K562 (cell line): ENCODE data around the gene HAPLN2. TPM values are rescaled to one million over a fixed set of nuclear protein-coding genes. Genes with fewer than 3 reads are reported as not detected.

Experiments
- BRD4 ChIP-seq: fragments of 200-600 bp; sonication (generic); IDR thresholded peaks from 2 replicates; pipeline ENCODE4 v1.6.1; 2017; ENCODE audit warnings: inconsistent platforms
- C11orf30 ChIP-seq: fragments of 450-650 bp; IDR thresholded peaks from 2 replicates; pipeline ENCODE4 v1.6.1; 2016; ENCODE audit warnings: low read depth, mild to moderate bottlenecking
- CCAR2 ChIP-seq: fragments of 200-400 bp; formaldehyde crosslinking; IDR thresholded peaks from 2 replicates; pipeline ENCODE4 v1.6.1; 2017; ENCODE audit warnings: mild to moderate bottlenecking, low read depth, low read length
- DNMT1 ChIP-seq: fragments of 450-650 bp; IDR thresholded peaks from 2 replicates; pipeline ENCODE4 v1.6.1; 2016; ENCODE audit warnings: antibody characterized with exemption, mild to moderate bottlenecking
- ELF1 ChIP-seq: fragments of 200-800 bp; sonication (Bioruptor generic); IDR thresholded peaks from 2 replicates; pipeline ENCODE4 v1.6.1; 2016; ENCODE audit warnings: missing genetic modification characterization, missing compliant biosample characterization
- ESRRA ChIP-seq: fragments of 450-650 bp; IDR thresholded peaks from 2 replicates; pipeline ENCODE4 v1.6.1; 2014; ENCODE audit warnings: low read depth, mild to moderate bottlenecking, moderate library complexity, borderline replicate concordance
- GABPA ChIP-seq: fragments of 200-800 bp; sonication (Bioruptor generic); conservative IDR thresholded peaks from 2 replicates; pipeline ENCODE4 v1.6.1; 2016; ENCODE audit warnings: low read depth, missing genetic modification characterization, missing compliant biosample characterization
- HLTF ChIP-seq: fragments of 450-650 bp; IDR thresholded peaks from 2 replicates; pipeline ENCODE4 v1.6.1; 2016
- KAT2B ChIP-seq: IDR thresholded peaks from one replicate; pipeline ENCODE4 v1.6.1; 2012; ENCODE audit warnings: low read depth, mild to moderate bottlenecking, control low read depth, inconsistent platforms, low read length, moderate library complexity
- KDM4B ChIP-seq, 2 experiments: fragments of 450-650 bp in 1 of 2; sonication (generic) in 1 of 2; IDR thresholded peaks; 2 replicates each; pipeline ENCODE4 v1.6.1; 2016 to 2017; ENCODE audit warnings: borderline replicate concordance in 2 of 2, antibody characterized with exemption in 1 of 2, low read depth in 1 of 2, mild to moderate bottlenecking in 1 of 2
- NCOA6 ChIP-seq: fragments of 450-650 bp; IDR thresholded peaks from 2 replicates; pipeline ENCODE4 v1.6.1; 2017; ENCODE audit warnings: mild to moderate bottlenecking
- NELFE ChIP-seq: IDR thresholded peaks from 2 replicates; pipeline ENCODE4 v1.6.1; 2011; ENCODE audit warnings: mild to moderate bottlenecking; ENCODE audit not compliant: insufficient read depth, insufficient read length
- NFE2L1 ChIP-seq: fragments of 450-650 bp; IDR thresholded peaks from 2 replicates; pipeline ENCODE4 v1.6.1; 2016; ENCODE audit warnings: missing genetic modification characterization, low read depth, mild to moderate bottlenecking, missing compliant biosample characterization, moderate library complexity, borderline replicate concordance
- NFIX ChIP-seq: fragments of 250-450 bp; sonication (Bioruptor Pico); IDR thresholded peaks from 2 replicates; pipeline ENCODE4 v1.4.0; 2020; ENCODE audit warnings: low read depth, mild to moderate bottlenecking, moderate library complexity
- SP2 ChIP-seq: IDR thresholded peaks from 2 replicates; pipeline ENCODE4 v1.6.1; 2011; ENCODE audit warnings: mild to moderate bottlenecking, low read depth, low read length, moderate library complexity; ENCODE audit not compliant: poor library complexity, severe bottlenecking; ENCODE audit errors: extremely low read depth
- SREBF1 ChIP-seq: fragments of 150-350 bp; IDR thresholded peaks from 2 replicates; pipeline ENCODE4 v1.6.1; 2014; ENCODE audit warnings: antibody characterized with exemption, low read depth, low read length, borderline replicate concordance
- SUPT5H ChIP-seq: fragments of 450-650 bp; IDR thresholded peaks from 2 replicates; pipeline ENCODE4 v1.6.1; 2016
- TBP ChIP-seq: optimal IDR thresholded peaks from 2 replicates; pipeline ENCODE3; 2011; ENCODE audit warnings: low read depth, low read length, improper control_type of control experiment
- ZNF75A ChIP-seq: fragments of 450-650 bp; formaldehyde crosslinking; IDR thresholded peaks from 2 replicates; pipeline ENCODE4 v1.4.0; 2020; ENCODE audit warnings: mild to moderate bottlenecking
- polyA plus RNA-seq, 8 experiments: library from polyadenylated mRNA; depleted of rRNA in 4 of 8; stranded (reverse) in 5 of 8; unstranded in 3 of 8; fragments of >200 nt; fragmentation: Nextera tagmentation in 2 of 8; fragmentation: Illumina TruSeq in 1 of 8; extraction: Ambion mirVana in 2 of 8; extraction: Trizol in 1 of 8; gene quantifications; 2 replicates each; pipeline versions ENCODE4 v1.2.1 to v1.2.3, GENCODE V29; 2011 to 2014; ENCODE audit warnings: inconsistent platforms in 1 of 8, missing spikeins in 1 of 8
- total RNA-seq, 7 experiments: library from RNA; depleted of rRNA in 6 of 7; stranded (reverse); fragments of >200 nt in 6 of 7; fragmentation: Illumina TruSeq in 2 of 7; extraction: Trizol in 2 of 7; gene quantifications; 2 replicates each; pipeline versions ENCODE4 v1.2.1 to v1.2.3, GENCODE V29; 2011 to 2021; ENCODE audit warnings: low replicate concordance in 1 of 7
- TF ChIP-seq, protein P1 (sequence below): fragments of 250-450 bp; sonication (Bioruptor Pico); IDR thresholded peaks from 2 replicates; pipeline ENCODE4 v1.9.0; 2021; ENCODE audit warnings: mild to moderate bottlenecking, inconsistent platforms
- TF ChIP-seq, protein P2 (sequence below): fragments of 450-650 bp; IDR thresholded peaks from 2 replicates; pipeline ENCODE4 v1.6.1; 2018; ENCODE audit not compliant: partially characterized antibody
- TF ChIP-seq, protein P3 (sequence below), 2 experiments: fragments of 450-650 bp; conservative IDR thresholded peaks; 2 replicates each; pipeline ENCODE4 v1.6.1; 2017; ENCODE audit warnings: mild to moderate bottlenecking in 2 of 2, moderate library complexity in 2 of 2

Gene HAPLN2
- total and polyA plus RNA-seq, 9 of the 15 experiments (the other 6 are each of a cell fraction or from before 2014, with no cell fraction given): 0.14 to 5.2 (median 3.8) TPM; not detected in 4

DNA sequence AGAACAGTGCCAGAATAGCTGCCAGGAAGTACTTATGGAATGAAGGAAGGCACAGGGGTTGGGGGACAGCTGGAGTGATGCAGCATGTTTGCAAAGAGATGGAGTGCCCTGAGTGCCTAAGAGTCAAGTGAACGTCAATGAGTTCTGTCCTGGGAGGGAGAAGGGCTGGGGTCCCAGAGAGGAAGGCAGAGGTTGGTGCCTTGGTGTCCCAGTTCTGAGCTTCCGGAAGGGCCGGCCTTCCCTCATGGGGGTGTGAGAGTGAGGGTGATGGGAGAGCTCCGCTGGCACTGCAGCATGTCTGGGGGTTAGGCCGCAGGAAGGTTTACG, 40.4 kb downstream of the HAPLN2 start (continued):
- TF ChIP-seq, protein P1, sequence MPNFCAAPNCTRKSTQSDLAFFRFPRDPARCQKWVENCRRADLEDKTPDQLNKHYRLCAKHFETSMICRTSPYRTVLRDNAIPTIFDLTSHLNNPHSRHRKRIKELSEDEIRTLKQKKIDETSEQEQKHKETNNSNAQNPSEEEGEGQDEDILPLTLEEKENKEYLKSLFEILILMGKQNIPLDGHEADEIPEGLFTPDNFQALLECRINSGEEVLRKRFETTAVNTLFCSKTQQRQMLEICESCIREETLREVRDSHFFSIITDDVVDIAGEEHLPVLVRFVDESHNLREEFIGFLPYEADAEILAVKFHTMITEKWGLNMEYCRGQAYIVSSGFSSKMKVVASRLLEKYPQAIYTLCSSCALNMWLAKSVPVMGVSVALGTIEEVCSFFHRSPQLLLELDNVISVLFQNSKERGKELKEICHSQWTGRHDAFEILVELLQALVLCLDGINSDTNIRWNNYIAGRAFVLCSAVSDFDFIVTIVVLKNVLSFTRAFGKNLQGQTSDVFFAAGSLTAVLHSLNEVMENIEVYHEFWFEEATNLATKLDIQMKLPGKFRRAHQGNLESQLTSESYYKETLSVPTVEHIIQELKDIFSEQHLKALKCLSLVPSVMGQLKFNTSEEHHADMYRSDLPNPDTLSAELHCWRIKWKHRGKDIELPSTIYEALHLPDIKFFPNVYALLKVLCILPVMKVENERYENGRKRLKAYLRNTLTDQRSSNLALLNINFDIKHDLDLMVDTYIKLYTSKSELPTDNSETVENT (CRISPR knock-in tag): 0 out of 2 replicates have a peak, but pooled peaks have one; percentile 20
- no peak for TF ChIP-seq NELFE
- TF ChIP-seq NFE2L1 (tag): no peak
- TF ChIP-seq ELF1 (tag): no peak
- TF ChIP-seq ESRRA: no peak
- no peak for TF ChIP-seq SP2
- no peak for TF ChIP-seq KAT2B
- TF ChIP-seq CCAR2: no peak
- TF ChIP-seq ZNF75A (CRISPR knock-in tag): no peak
- TF ChIP-seq, protein P2, sequence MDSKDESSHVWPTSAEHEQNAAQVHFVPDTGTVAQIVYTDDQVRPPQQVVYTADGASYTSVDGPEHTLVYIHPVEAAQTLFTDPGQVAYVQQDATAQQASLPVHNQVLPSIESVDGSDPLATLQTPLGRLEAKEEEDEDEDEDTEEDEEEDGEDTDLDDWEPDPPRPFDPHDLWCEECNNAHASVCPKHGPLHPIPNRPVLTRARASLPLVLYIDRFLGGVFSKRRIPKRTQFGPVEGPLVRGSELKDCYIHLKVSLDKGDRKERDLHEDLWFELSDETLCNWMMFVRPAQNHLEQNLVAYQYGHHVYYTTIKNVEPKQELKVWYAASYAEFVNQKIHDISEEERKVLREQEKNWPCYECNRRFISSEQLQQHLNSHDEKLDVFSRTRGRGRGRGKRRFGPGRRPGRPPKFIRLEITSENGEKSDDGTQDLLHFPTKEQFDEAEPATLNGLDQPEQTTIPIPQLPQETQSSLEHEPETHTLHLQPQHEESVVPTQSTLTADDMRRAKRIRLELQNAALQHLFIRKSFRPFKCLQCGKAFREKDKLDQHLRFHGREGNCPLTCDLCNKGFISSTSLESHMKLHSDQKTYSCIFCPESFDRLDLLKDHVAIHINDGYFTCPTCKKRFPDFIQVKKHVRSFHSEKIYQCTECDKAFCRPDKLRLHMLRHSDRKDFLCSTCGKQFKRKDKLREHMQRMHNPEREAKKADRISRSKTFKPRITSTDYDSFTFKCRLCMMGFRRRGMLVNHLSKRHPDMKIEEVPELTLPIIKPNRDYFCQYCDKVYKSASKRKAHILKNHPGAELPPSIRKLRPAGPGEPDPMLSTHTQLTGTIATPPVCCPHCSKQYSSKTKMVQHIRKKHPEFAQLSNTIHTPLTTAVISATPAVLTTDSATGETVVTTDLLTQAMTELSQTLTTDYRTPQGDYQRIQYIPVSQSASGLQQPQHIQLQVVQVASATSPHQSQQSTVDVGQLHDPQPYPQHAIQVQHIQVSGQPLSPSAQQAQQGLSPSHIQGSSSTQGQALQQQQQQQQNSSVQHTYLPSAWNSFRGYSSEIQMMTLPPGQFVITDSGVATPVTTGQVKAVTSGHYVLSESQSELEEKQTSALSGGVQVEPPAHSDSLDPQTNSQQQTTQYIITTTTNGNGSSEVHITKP: no peak
- TF ChIP-seq C11orf30: no peak
- no peak for TF ChIP-seq GABPA
- no peak for TF ChIP-seq NCOA6
- no peak for TF ChIP-seq SUPT5H
- TF ChIP-seq KDM4B (IDR thresholded peaks at IDR 0.05; ENCODE audit: borderline replicate concordance in 2 of 2, low read depth in 1 of 2): no peak
- TF ChIP-seq TBP: no peak
- TF ChIP-seq BRD4: no peak
- TF ChIP-seq, protein P3, sequence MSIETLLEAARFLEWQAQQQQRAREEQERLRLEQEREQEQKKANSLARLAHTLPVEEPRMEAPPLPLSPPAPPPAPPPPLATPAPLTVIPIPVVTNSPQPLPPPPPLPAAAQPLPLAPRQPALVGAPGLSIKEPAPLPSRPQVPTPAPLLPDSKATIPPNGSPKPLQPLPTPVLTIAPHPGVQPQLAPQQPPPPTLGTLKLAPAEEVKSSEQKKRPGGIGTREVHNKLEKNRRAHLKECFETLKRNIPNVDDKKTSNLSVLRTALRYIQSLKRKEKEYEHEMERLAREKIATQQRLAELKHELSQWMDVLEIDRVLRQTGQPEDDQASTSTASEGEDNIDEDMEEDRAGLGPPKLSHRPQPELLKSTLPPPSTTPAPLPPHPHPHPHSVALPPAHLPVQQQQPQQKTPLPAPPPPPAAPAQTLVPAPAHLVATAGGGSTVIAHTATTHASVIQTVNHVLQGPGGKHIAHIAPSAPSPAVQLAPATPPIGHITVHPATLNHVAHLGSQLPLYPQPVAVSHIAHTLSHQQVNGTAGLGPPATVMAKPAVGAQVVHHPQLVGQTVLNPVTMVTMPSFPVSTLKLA (conservative IDR thresholded peaks at IDR 0.05): no peak
- no peak for TF ChIP-seq NFIX (CRISPR knock-in tag)
- TF ChIP-seq DNMT1: no peak
- 0 out of 2 replicates have a peak, but pooled peaks have one; percentile 15 for TF ChIP-seq HLTF
- no peak for TF ChIP-seq SREBF1
